Measurements from ENCODE around the gene TCF4. TPM values are rescaled to one million over a fixed set of nuclear protein-coding genes. Genes with fewer than 3 reads are reported as not detected.

The TCF4 gene
- polyA plus RNA-seq, 1 donor (not counting 4 experiments of a cell fraction or from before 2014, with no cell fraction given), result 9.7 TPM

DNA sequence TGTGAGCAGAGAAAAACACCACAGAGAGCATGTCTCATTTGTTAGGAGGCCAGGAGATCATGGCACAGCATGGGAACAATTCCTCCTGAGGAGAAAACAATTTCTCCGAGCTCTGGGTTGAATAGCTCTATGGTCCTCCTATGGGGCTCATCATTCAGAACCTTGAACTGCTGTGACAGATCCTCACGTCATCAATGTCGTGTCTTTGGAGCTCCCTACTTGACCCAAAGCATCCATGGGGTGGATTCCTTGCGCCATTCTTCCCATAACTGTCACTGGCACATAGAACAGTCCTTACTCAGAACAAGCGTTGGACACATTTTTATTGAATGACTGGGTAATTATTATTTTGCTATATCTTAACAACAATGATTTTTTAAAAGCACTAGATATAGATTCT, 15.8 kb upstream of the TCF4 start:
- H2AFZ ChIP-seq (ENCODE audit: control insufficient read depth, low read length), result no peak overlapping the region
- dilution Hi-C loops (cut with MboI; ENCODE audit: extremely low pct_ligation_motif_present, low sequenced_read_pairs), result no loop called here
- no peaks in the 10 kb centered on the region for H4K20me1 ChIP-seq (ENCODE audit: control insufficient read depth, extremely low read depth, insufficient read depth, low read length)
- no peak overlapping the region for H3K4me2 ChIP-seq (ENCODE audit: control insufficient read depth, extremely low read depth, insufficient read depth, low read depth, low read length)
- no peak overlapping the region for H3K4me3 ChIP-seq (ENCODE audit: control insufficient read depth in 2 of 3, extremely low read depth in 1 of 3, insufficient read depth in 2 of 3, low read depth in 1 of 3, low read length in 3 of 3)
- TF ChIP-seq, protein P1, sequence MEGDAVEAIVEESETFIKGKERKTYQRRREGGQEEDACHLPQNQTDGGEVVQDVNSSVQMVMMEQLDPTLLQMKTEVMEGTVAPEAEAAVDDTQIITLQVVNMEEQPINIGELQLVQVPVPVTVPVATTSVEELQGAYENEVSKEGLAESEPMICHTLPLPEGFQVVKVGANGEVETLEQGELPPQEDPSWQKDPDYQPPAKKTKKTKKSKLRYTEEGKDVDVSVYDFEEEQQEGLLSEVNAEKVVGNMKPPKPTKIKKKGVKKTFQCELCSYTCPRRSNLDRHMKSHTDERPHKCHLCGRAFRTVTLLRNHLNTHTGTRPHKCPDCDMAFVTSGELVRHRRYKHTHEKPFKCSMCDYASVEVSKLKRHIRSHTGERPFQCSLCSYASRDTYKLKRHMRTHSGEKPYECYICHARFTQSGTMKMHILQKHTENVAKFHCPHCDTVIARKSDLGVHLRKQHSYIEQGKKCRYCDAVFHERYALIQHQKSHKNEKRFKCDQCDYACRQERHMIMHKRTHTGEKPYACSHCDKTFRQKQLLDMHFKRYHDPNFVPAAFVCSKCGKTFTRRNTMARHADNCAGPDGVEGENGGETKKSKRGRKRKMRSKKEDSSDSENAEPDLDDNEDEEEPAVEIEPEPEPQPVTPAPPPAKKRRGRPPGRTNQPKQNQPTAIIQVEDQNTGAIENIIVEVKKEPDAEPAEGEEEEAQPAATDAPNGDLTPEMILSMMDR (optimal IDR thresholded peaks at IDR 0.05 in 1 of 3, IDR thresholded peaks at IDR 0.05 in 1 of 3, conservative IDR thresholded peaks at IDR 0.05 in 1 of 3; ENCODE audit: extremely low read depth in 1 of 3, insufficient read depth in 2 of 3, low read length in 3 of 3), result no peak
- TF ChIP-seq EZH2 (IDR thresholded peaks at IDR 0.05; ENCODE audit: low read length), result no peak
- FAIRE-seq, result no peak
- H3K4me1 ChIP-seq (ENCODE audit: control insufficient read depth, extremely low read depth, insufficient read depth, low read length), result no peaks in the 10 kb centered on the region
- no peak overlapping the region for H3K27ac ChIP-seq (ENCODE audit: control insufficient read depth, insufficient read depth, low read length)
- no peaks in the 10 kb centered on the region for H3K9me3 ChIP-seq (ENCODE audit: control insufficient read depth, low read depth, low read length)
- H3K36me3 ChIP-seq (ENCODE audit: control insufficient read depth in 2 of 2, extremely low read depth in 1 of 2, insufficient read depth in 2 of 2, low read length in 2 of 2), result no peaks in the 10 kb centered on the region
- H3K27me3 ChIP-seq (ENCODE audit: control insufficient read depth, extremely low read depth, insufficient read depth, low read length), result no peaks in the 10 kb centered on the region
- H3K9ac ChIP-seq (ENCODE audit: control insufficient read depth, extremely low read depth, insufficient read depth, low read length), result no peak overlapping the region
- DNase-seq (ENCODE audit: low read depth, low spot score), result no peak
- H3K9me1 ChIP-seq (ENCODE audit: control insufficient read depth, extremely low read depth, insufficient read depth, low read length), result no peaks in the 10 kb centered on the region
- no peaks in the 10 kb centered on the region for H3K79me2 ChIP-seq (ENCODE audit: control insufficient read depth, insufficient read depth, low read length)

DNA sequence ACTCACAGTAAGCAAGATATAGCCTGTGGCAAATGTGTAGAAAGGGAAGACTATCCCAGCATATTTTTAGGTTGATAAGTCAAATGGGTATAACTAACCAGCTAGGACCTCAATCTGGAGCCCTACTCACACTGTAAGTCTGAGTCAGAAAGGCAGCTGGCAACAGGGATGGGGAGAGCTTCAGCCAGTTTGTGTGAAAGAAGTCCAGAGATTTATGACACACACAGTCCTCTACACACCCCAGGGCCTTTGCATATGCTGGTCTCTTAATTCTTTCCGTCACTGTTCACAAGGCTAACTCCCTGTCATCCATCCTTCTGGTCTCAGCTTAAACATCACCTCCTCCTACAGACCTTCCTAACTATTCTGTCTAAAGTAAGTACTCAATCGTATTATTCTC, 5.9 kb upstream of the TCF4 start:
- Histone ChIP-seq H3K36me3 (ENCODE audit: control insufficient read depth in 2 of 2, extremely low read depth in 1 of 2, insufficient read depth in 2 of 2, low read length in 2 of 2) (no peaks in the 10 kb centered on the region), H3K9me1 (ENCODE audit: control insufficient read depth, extremely low read depth, insufficient read depth, low read length) (no peaks in the 10 kb centered on the region), H3K79me2 (ENCODE audit: control insufficient read depth, insufficient read depth, low read length) (no peaks in the 10 kb centered on the region), H3K9ac (ENCODE audit: control insufficient read depth, extremely low read depth, insufficient read depth, low read length) (no peak overlapping the region), H3K4me3 (ENCODE audit: control insufficient read depth in 2 of 3, extremely low read depth in 1 of 3, insufficient read depth in 2 of 3, low read depth in 1 of 3, low read length in 3 of 3) (no peak overlapping the region), H3K27me3 (ENCODE audit: control insufficient read depth, extremely low read depth, insufficient read depth, low read length) (no peaks in the 10 kb centered on the region), H3K9me3 (ENCODE audit: control insufficient read depth, low read depth, low read length) (no peaks in the 10 kb centered on the region), H3K4me1 (ENCODE audit: control insufficient read depth, extremely low read depth, insufficient read depth, low read length) (peaks cover 8% of the 10 kb centered on the region), H2AFZ (ENCODE audit: control insufficient read depth, low read length) (no peak overlapping the region), H4K20me1 (ENCODE audit: control insufficient read depth, extremely low read depth, insufficient read depth, low read length) (no peaks in the 10 kb centered on the region), H3K27ac (ENCODE audit: control insufficient read depth, insufficient read depth, low read length) (no peak overlapping the region), H3K4me2 (ENCODE audit: control insufficient read depth, extremely low read depth, insufficient read depth, low read depth, low read length) (no peak overlapping the region)
- FAIRE-seq (no peak), DNase-seq (ENCODE audit: low read depth, low spot score) (no peak)
- dilution Hi-C loops (cut with MboI; ENCODE audit: extremely low pct_ligation_motif_present, low sequenced_read_pairs), result no loop called here
- TF ChIP-seq EZH2 (IDR thresholded peaks at IDR 0.05; ENCODE audit: low read length), result no peak
- TF ChIP-seq, protein P1 (optimal IDR thresholded peaks at IDR 0.05 in 1 of 3, IDR thresholded peaks at IDR 0.05 in 1 of 3, conservative IDR thresholded peaks at IDR 0.05 in 1 of 3; ENCODE audit: extremely low read depth in 1 of 3, insufficient read depth in 2 of 3, low read length in 3 of 3), result no peak

All from keratinocyte (primary cell).